Measurements from ENCODE around the gene FAIM2. TPM values are rescaled to one million over a fixed set of nuclear protein-coding genes. Genes with fewer than 3 reads are reported as not detected.
"Not testable (repeated sequence)": the region's sequence is repeated elsewhere in the genome, so short reads cannot be mapped to it uniquely, and the experiment has no call there.

The FAIM2 gene
- total RNA-seq, 1 experiment from 2014 or later, result 0.09 TPM

GRCh38 chr12:49855890-49856289 is 47.8 kb downstream of the FAIM2 start:
- CTCF ChIA-PET, result interaction anchor here (0.9 kb wide), 1 partner anchor 13 kb away, joined by 4 read pairs; the partner anchor contains the start of gene BCDIN3D
- H3K4me3 ChIP-seq (ENCODE audit: low read depth, low read length); H3K36me3 ChIP-seq (ENCODE audit: control insufficient read depth, insufficient read depth, low read length); H3K9me3 ChIP-seq; DNase-seq; BruUV-seq (replicated peaks); H3K36me3 Mint-ChIP-seq (ENCODE audit: insufficient read depth, unreplicated experiment); H3K27me3 ChIP-seq (replicated peaks; ENCODE audit: control insufficient read depth, insufficient read depth, low read length); H3K4me1 Mint-ChIP-seq (ENCODE audit: low read depth, unreplicated experiment); H3K27ac Mint-ChIP-seq (ENCODE audit: unreplicated experiment); intact Hi-C loops (cut with micrococcal nuclease; ENCODE audit: unreplicated experiment); H3K4me1 ChIP-seq; H3K4me3 Mint-ChIP-seq (ENCODE audit: unreplicated experiment): not testable (repeated sequence)
- POLR2A ChIA-PET, result interaction anchor here (0.5 kb wide), 1 partner anchor 109 kb away, joined by 3 read pairs; no protein-coding TSS in a partner anchor
- Mint-ChIP-seq H3K9me3 (ENCODE audit: unreplicated experiment) (peaks cover 11% of the 10 kb centered on the region), H3K27me3 (ENCODE audit: insufficient read depth, unreplicated experiment) (peaks cover 15% of the 10 kb centered on the region)

- no peaks in the 10 kb centered on the region for H3K27me3 ChIP-seq (replicated peaks; ENCODE audit: control insufficient read depth, insufficient read depth, low read length)
- no TSS peak for BruUV-seq (replicated peaks)
- no peaks in the 10 kb centered on the region for H3K4me1 ChIP-seq
- Mint-ChIP-seq H3K9me3 (ENCODE audit: unreplicated experiment) (peaks cover 8% of the 10 kb centered on the region), H3K4me1 (ENCODE audit: low read depth, unreplicated experiment) (no peaks in the 10 kb centered on the region), H3K27me3 (ENCODE audit: insufficient read depth, unreplicated experiment) (peaks cover 18% of the 10 kb centered on the region), H3K4me3 (ENCODE audit: unreplicated experiment) (no peak overlapping the region), H3K36me3 (ENCODE audit: insufficient read depth, unreplicated experiment) (no peaks in the 10 kb centered on the region), H3K27ac (ENCODE audit: unreplicated experiment) (no peak overlapping the region)
- ChIA-PET CTCF (interaction anchor here (0.9 kb wide), 1 partner anchor 12 kb away, joined by 4 read pairs; the partner anchor contains the start of gene BCDIN3D), POLR2A (no interaction called here)
- TF ChIP-seq CTCF (IDR thresholded peaks at IDR 0.05; ENCODE audit: insufficient read depth in 1 of 2, low read depth in 1 of 2, low read length in 1 of 2, severe bottlenecking in 1 of 2, unreplicated experiment in 1 of 2), result no peak
- H3K36me3 ChIP-seq (ENCODE audit: control insufficient read depth, insufficient read depth, low read length), result no peaks in the 10 kb centered on the region
- no peak overlapping the region for H3K4me3 ChIP-seq (ENCODE audit: low read depth, low read length)
- intact Hi-C loops (cut with micrococcal nuclease; ENCODE audit: unreplicated experiment), result no loop called here
- no peaks in the 10 kb centered on the region; the same call in 1 of the 2 replicates for H3K9me3 ChIP-seq
- DNase-seq, result no peak
Observed at GRCh38 chr12:49854976-49855375, 48.7 kb downstream of the FAIM2 start.

- Histone ChIP-seq H3K36me3 (ENCODE audit: control insufficient read depth, insufficient read depth, low read length) (no peaks in the 10 kb centered on the region), H3K27me3 (replicated peaks; ENCODE audit: control insufficient read depth, insufficient read depth, low read length) (no peaks in the 10 kb centered on the region), H3K4me3 (ENCODE audit: low read depth, low read length) (no peak overlapping the region), H3K9me3 (no peaks in the 10 kb centered on the region; the same call in 1 of the 2 replicates), H3K4me1 (no peaks in the 10 kb centered on the region)
- H3K4me1 Mint-ChIP-seq (ENCODE audit: low read depth, unreplicated experiment), result no peaks in the 10 kb centered on the region
- no peak for DNase-seq
- H3K4me3 Mint-ChIP-seq (ENCODE audit: unreplicated experiment), result no peak overlapping the region
- POLR2A ChIA-PET, result no interaction called here
- H3K27me3 Mint-ChIP-seq (ENCODE audit: insufficient read depth, unreplicated experiment), result peaks cover 24% of the 10 kb centered on the region
- no peak overlapping the region for H3K27ac Mint-ChIP-seq (ENCODE audit: unreplicated experiment)
- CTCF ChIA-PET, result interaction anchor here (0.6 kb wide), 1 partner anchor 10 kb away, joined by 3 read pairs; no protein-coding TSS in a partner anchor
- intact Hi-C loops (cut with micrococcal nuclease; ENCODE audit: unreplicated experiment), result no loop called here
- no peaks in the 10 kb centered on the region for H3K36me3 Mint-ChIP-seq (ENCODE audit: insufficient read depth, unreplicated experiment)
- BruUV-seq (replicated peaks), result no TSS peak
- H3K9me3 Mint-ChIP-seq (ENCODE audit: unreplicated experiment), result no peaks in the 10 kb centered on the region
- no peak for TF ChIP-seq CTCF (IDR thresholded peaks at IDR 0.05; ENCODE audit: insufficient read depth in 1 of 2, low read depth in 1 of 2, low read length in 1 of 2, severe bottlenecking in 1 of 2, unreplicated experiment in 1 of 2)
Observed at GRCh38 chr12:49853671-49854070, 50.0 kb downstream of the FAIM2 start.

All from Caco-2 (cell line).